Measurements from ENCODE around the gene TMEM18. TPM values are rescaled to one million over a fixed set of nuclear protein-coding genes. Genes with fewer than 3 reads are reported as not detected.

Gene TMEM18
- total RNA-seq, 2 donors from 2014 or later, result 16.4 to 19.6 TPM

- peaks cover 9% of the 10 kb centered on the region for H3K36me3 ChIP-seq
- no peak for DNase-seq
Observed at GRCh38 chr2:667332-667999, 9.7 kb downstream of the TMEM18 start.

GRCh38 chr2:666441-666840, 10.8 kb downstream of the TMEM18 start:
- Histone ChIP-seq H3K27ac (no peak overlapping the region), H3K36me3 (peaks cover 9% of the 10 kb centered on the region), H3K27me3 (no peaks in the 10 kb centered on the region), H3K4me1 (no peaks in the 10 kb centered on the region), H3K4me3 (no peak overlapping the region), H3K9ac (ENCODE audit: low read depth in 2 of 2, low read length in 2 of 2) (no peak overlapping the region), H3K9me3 (no peaks in the 10 kb centered on the region)
- DNase-seq, result no peak
- TF ChIP-seq CTCF (IDR thresholded peaks at IDR 0.05), result no peak
- intact Hi-C loops (cut with DNase I), result no loop called here

More at GRCh38 chr2:667332-667999, 9.7 kb downstream of the TMEM18 start:
- intact Hi-C loops (cut with DNase I), result no loop called here
- Histone ChIP-seq H3K4me3 (no peak overlapping the region), H3K9me3 (no peaks in the 10 kb centered on the region), H3K9ac (ENCODE audit: low read depth in 2 of 2, low read length in 2 of 2) (no peak overlapping the region), H3K27me3 (no peaks in the 10 kb centered on the region), H3K4me1 (no peaks in the 10 kb centered on the region), H3K27ac (no peak overlapping the region)
- TF ChIP-seq CTCF (IDR thresholded peaks at IDR 0.05), result peak; percentile 56

GRCh38 chr2:665340-666073, 11.7 kb downstream of the TMEM18 start:
- DNase-seq, result no peak
- H3K36me3 ChIP-seq, result peaks cover 9% of the 10 kb centered on the region
- intact Hi-C loops (cut with DNase I), result no loop called here

GRCh38 chr2:664063-664462, 13.1 kb downstream of the TMEM18 start:
- H3K27me3 ChIP-seq, result no peaks in the 10 kb centered on the region
- H3K4me3 ChIP-seq, result no peak overlapping the region
- no peaks in the 10 kb centered on the region for H3K9me3 ChIP-seq
- DNase-seq, result no peak
- peaks cover 5% of the 10 kb centered on the region for H3K36me3 ChIP-seq
- no peak overlapping the region for H3K27ac ChIP-seq
- no peaks in the 10 kb centered on the region for H3K4me1 ChIP-seq
- no peak overlapping the region for H3K9ac ChIP-seq (ENCODE audit: low read depth in 2 of 2, low read length in 2 of 2)
- intact Hi-C loops (cut with DNase I), result no loop called here
- TF ChIP-seq CTCF (IDR thresholded peaks at IDR 0.05), result no peak

More at GRCh38 chr2:665340-666073, 11.7 kb downstream of the TMEM18 start:
- Histone ChIP-seq H3K9me3 (no peaks in the 10 kb centered on the region), H3K4me3 (no peak overlapping the region), H3K9ac (ENCODE audit: low read depth in 2 of 2, low read length in 2 of 2) (no peak overlapping the region), H3K4me1 (no peaks in the 10 kb centered on the region), H3K27me3 (no peaks in the 10 kb centered on the region), H3K27ac (no peak overlapping the region)
- no peak for TF ChIP-seq CTCF (IDR thresholded peaks at IDR 0.05)

- H3K36me3 ChIP-seq, result no peaks in the 10 kb centered on the region
- no peak overlapping the region for H3K27ac ChIP-seq
- H3K4me1 ChIP-seq, result no peaks in the 10 kb centered on the region
- H3K9ac ChIP-seq (ENCODE audit: low read depth in 2 of 2, low read length in 2 of 2), result no peak overlapping the region
- DNase-seq, result no peak
- intact Hi-C loops (cut with DNase I), result no loop called here
- no peaks in the 10 kb centered on the region for H3K27me3 ChIP-seq
- no peak overlapping the region for H3K4me3 ChIP-seq
- TF ChIP-seq CTCF (IDR thresholded peaks at IDR 0.05), result no peak
- no peaks in the 10 kb centered on the region for H3K9me3 ChIP-seq
Observed at GRCh38 chr2:663221-663620, 14.0 kb downstream of the TMEM18 start.

Measured in colonic mucosa (tissue), 4 donors.